MM.1S (cell line): ENCODE data around the gene GH1.

Source experiments
- CTCF ChIP-seq: fragments of 300-600 bp; sonication (generic); IDR thresholded peaks from 2 replicates; pipeline ENCODE4 v1.5.1; 2016; ENCODE audit warnings: antibody characterized with exemption, low read length, mixed read lengths
- EZH2 ChIP-seq: fragments of 300-600 bp; sonication (generic); optimal IDR thresholded peaks from 2 replicates; pipeline ENCODE3; 2017; ENCODE audit warnings: low read depth, mild to moderate bottlenecking, antibody characterized with exemption, low read length, mixed read lengths
- EZH2phosphoT487 ChIP-seq: fragments of 300-600 bp; sonication (generic); IDR thresholded peaks from 2 replicates; pipeline ENCODE4 v1.6.1; 2018; ENCODE audit warnings: antibody characterized with exemption, low read length

- peak; percentile 82 for TF ChIP-seq CTCF
- no peak for TF ChIP-seq EZH2
- no peak for TF ChIP-seq EZH2phosphoT487
These were observed 32.6 kb upstream of the GH1 start for GRCh38 chr17:63950940-63951907.
